Astrocyte (in vitro differentiated cells and primary cell): ENCODE data around the gene C16orf54.

Experiments
- CTCF ChIP-seq: IDR thresholded peaks from 2 replicates; pipeline ENCODE4 v1.5.1; 2011; ENCODE audit warnings: low read depth, mild to moderate bottlenecking, inconsistent platforms, low read length, moderate library complexity; ENCODE audit not compliant: insufficient read depth
- EZH2 ChIP-seq: IDR thresholded peaks from 2 replicates; pipeline ENCODE4 v1.6.1; 2012; ENCODE audit warnings: mild to moderate bottlenecking, low read length, inconsistent platforms; ENCODE audit not compliant: insufficient read depth

DNA sequence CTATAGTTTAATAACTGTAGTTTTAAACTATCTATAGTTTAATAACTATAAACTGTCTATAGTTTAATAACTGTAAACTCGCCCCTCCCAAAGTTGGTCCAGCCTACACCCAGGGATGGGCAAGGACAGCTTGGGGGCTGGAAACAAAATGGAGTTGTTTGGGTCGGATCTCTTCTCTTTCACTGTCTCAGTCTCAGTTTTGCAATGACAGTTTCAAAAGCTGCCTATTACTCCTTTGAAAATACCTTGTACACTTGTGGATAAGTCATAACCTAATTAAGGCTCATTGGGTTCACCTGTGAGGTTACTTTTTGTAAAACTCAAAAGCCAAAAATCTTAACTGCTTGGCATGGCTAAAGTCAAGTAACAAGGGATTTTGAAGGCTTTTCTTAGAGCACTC, 31.4 kb downstream of the C16orf54 start:
- TF ChIP-seq CTCF (no peak), EZH2 (no peak)
